Naive thymus-derived CD4-positive, alpha-beta T cell (primary cell): ENCODE data around the gene SYDE2. TPM values are rescaled to one million over a fixed set of nuclear protein-coding genes. Genes with fewer than 3 reads are reported as not detected.

Source experiments
- ATAC-seq: fragments of 150-1000 bp; cut with Tn5 transposase; 2 replicates; pipeline ENCODE4 v1.10.0; 2021; ENCODE audit warnings: mild to moderate bottlenecking, moderate library complexity
- CTCF ChIA-PET: fragments of 350-600 bp; sonication (Branson Sonifier 250); formaldehyde crosslinking; loops from one replicate; lab custom pipeline; 2021; ENCODE audit warnings: antibody characterized with exemption; lab: Charles Lee
- POLR2A ChIA-PET: fragments of 350-600 bp; sonication (Branson Sonifier 250); formaldehyde crosslinking; loops from one replicate; lab custom pipeline; 2021; ENCODE audit warnings: antibody characterized with exemption, inconsistent platforms; lab: Charles Lee
- DNase-seq, 9 donors: peaks; one replicate each; pipeline versions ENCODE4 v3.0.0 to v3.0.0-alpha.2; 2020 to 2022; ENCODE audit warnings: mixed read lengths in 1 of 9
- H3K27ac ChIP-seq: one replicate; pipeline ENCODE4 v1.7.0; 2013; ENCODE audit warnings: mild to moderate bottlenecking, low read depth, low read length, moderate library complexity
- H3K27me3 ChIP-seq, 2 donors: one replicate each; pipeline ENCODE4 v1.7.0; 2013; ENCODE audit warnings: low read length in 2 of 2, mild to moderate bottlenecking in 2 of 2, moderate library complexity in 2 of 2; ENCODE audit not compliant: control insufficient read depth in 2 of 2, insufficient read depth in 2 of 2
- H3K36me3 ChIP-seq, 3 experiments: 1 replicate in 2 of 3; 2 replicates in 1 of 3; pipeline ENCODE4 v1.7.0; 2013; ENCODE audit warnings: low read length in 3 of 3, mild to moderate bottlenecking in 3 of 3, moderate library complexity in 1 of 3; ENCODE audit not compliant: insufficient read depth in 3 of 3, control insufficient read depth in 2 of 3
- H3K4me1 ChIP-seq, 2 donors: one replicate each; pipeline ENCODE4 v1.7.0; 2013; ENCODE audit warnings: low read length in 2 of 2, mild to moderate bottlenecking in 2 of 2, moderate library complexity in 1 of 2; ENCODE audit not compliant: control insufficient read depth in 2 of 2, insufficient read depth in 2 of 2
- H3K4me3 ChIP-seq: 2 replicates; pipeline ENCODE4 v1.7.0; 2013; ENCODE audit warnings: mild to moderate bottlenecking, low read length
- H3K9me3 ChIP-seq, 3 experiments: 1 replicate in 2 of 3; 2 replicates in 1 of 3; pipeline ENCODE4 v1.7.0; 2013; ENCODE audit warnings: low read length in 3 of 3; ENCODE audit not compliant: control insufficient read depth in 2 of 3
- H3K27ac Mint-ChIP-seq, 9 donors: one replicate each; pipeline ENCODE4 v1.8.0; 2020 to 2022; ENCODE audit warnings: mixed read lengths in 9 of 9, mild to moderate bottlenecking in 8 of 9, moderate library complexity in 5 of 9, inconsistent platforms in 2 of 9
- H3K27me3 Mint-ChIP-seq, 5 donors: one replicate each; pipeline ENCODE4 v1.8.0; 2021 to 2022; ENCODE audit warnings: mixed read lengths in 5 of 5, mild to moderate bottlenecking in 1 of 5
- H3K36me3 Mint-ChIP-seq, 5 donors: one replicate each; pipeline ENCODE4 v1.8.0; 2020 to 2022; ENCODE audit warnings: mixed read lengths in 5 of 5, mild to moderate bottlenecking in 3 of 5, inconsistent platforms in 1 of 5
- H3K4me1 Mint-ChIP-seq, 7 donors: one replicate each; pipeline ENCODE4 v1.8.0; 2020 to 2022; ENCODE audit warnings: mixed read lengths in 7 of 7, mild to moderate bottlenecking in 3 of 7, inconsistent platforms in 1 of 7
- H3K4me3 Mint-ChIP-seq, 10 donors: one replicate each; pipeline ENCODE4 v1.8.0; 2020 to 2022; ENCODE audit warnings: mild to moderate bottlenecking in 10 of 10, mixed read lengths in 10 of 10, moderate library complexity in 6 of 10, inconsistent platforms in 2 of 10
- H3K9me3 Mint-ChIP-seq, 11 donors: one replicate each; pipeline ENCODE4 v1.8.0; 2020 to 2022; ENCODE audit warnings: mixed read lengths in 11 of 11, mild to moderate bottlenecking in 4 of 11, inconsistent platforms in 1 of 11, moderate library complexity in 1 of 11
- intact Hi-C, 2 donors: fragments of 100-400 bp; cut with micrococcal nuclease; formaldehyde crosslinking; loops; one replicate each; pipeline ENCODE4 v1.15.1; 2023
- polyA plus RNA-seq, 2 donors: library from polyadenylated mRNA; unstranded; fragments of 300-500 nt; fragmentation: Illumina TruSeq; gene quantifications; one replicate each; pipeline ENCODE4 v1.2.3, GENCODE V29; 2021
- total RNA-seq, 6 experiments: library from RNA in 5 of 6; stranded (reverse) in 5 of 6; gene quantifications; 1 replicate in 5 of 6; 2 replicates in 1 of 6; pipeline ENCODE4 v1.2.3 and lab custom pipeline; 2021 to 2026

SYDE2 gene
- total and polyA plus RNA-seq, 7 experiments from 2014 or later, result 1.2 to 9.1 (median 5.7) TPM

DNA sequence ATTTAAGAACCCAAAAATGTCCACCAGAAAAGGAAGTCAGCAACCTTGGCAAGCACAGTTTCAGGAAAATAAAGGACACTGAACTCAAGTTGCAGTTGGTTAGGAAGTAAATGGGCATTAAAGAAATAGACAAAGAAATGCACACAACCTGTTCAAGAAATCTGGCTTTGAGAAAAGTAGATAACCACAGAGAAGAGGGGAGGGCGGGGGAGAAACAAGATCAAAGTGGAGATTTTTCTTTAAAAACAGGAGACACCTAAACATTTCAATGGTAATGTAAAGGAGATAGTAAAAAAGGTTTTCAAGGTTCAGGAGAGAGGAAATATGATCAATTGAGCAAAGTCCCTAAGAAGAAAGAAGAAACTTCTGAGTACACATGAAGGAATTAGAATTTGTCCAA lies 29.1 kb downstream of the SYDE2 start:
- ChIA-PET POLR2A (no interaction called here), CTCF (no interaction called here)
- DNase-seq, result peak in 4 of 9 donors; percentile 11 to 29 (median 24)
- Histone ChIP-seq H3K27ac (no peak overlapping the region), H3K4me3 (no peak overlapping the region), H3K36me3 (peaks cover 0 to 3% (median 0%) of the 10 kb centered on the region in 3 experiments), H3K27me3 (no peaks in the 10 kb centered on the region), H3K9me3 (no peaks in the 10 kb centered on the region), H3K4me1 (peaks cover 0 to 14% of the 10 kb centered on the region in 2 donors)
- Mint-ChIP-seq H3K27me3 (peaks cover 0 to 2% (median 0%) of the 10 kb centered on the region in 5 donors), H3K9me3 (no peaks in the 10 kb centered on the region), H3K36me3 (peaks cover 0 to 11% (median 4%) of the 10 kb centered on the region in 5 donors), H3K27ac (peak overlapping the region in 5 of 9 donors; percentile 4 to 43 (median 24)), H3K4me1 (peaks cover 7 to 32% (median 21%) of the 10 kb centered on the region in 7 donors), H3K4me3 (peak overlapping the region in 8 of 10 donors; percentile 1 to 50 (median 18))
- ATAC-seq, result no peak
- intact Hi-C loops, result no loop called here

DNA sequence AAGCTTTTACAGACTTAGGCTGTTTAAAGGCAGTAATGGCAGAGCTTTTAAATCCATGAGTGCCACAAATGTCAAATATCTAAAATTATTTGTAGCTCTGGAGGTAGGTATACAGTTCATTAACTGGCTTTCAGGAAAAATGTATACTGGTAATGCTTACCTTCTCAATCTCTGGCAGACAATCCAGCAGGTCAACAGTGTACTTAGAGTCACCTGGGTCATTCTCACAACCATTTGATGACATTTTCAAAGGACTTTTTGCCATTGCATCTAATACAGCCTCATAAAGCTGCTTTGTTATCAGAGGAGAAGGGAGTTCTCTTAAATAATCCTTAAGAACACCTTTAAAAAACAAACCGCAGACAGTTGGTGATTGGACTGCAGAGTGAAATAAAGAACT lies 31.9 kb downstream of the SYDE2 start:
- Mint-ChIP-seq H3K4me1 (peaks cover 7 to 32% (median 21%) of the 10 kb centered on the region in 7 donors), H3K27me3 (peaks cover 0 to 2% (median 0%) of the 10 kb centered on the region in 5 donors), H3K9me3 (no peaks in the 10 kb centered on the region), H3K27ac (no peak overlapping the region), H3K36me3 (peaks cover 0 to 21% (median 18%) of the 10 kb centered on the region in 5 donors), H3K4me3 (no peak overlapping the region)
- Histone ChIP-seq H3K9me3 (no peaks in the 10 kb centered on the region), H3K36me3 (peaks cover 0 to 7% (median 0%) of the 10 kb centered on the region in 3 experiments), H3K4me1 (peaks cover 0 to 14% of the 10 kb centered on the region in 2 donors), H3K27ac (no peak overlapping the region), H3K4me3 (no peak overlapping the region), H3K27me3 (no peaks in the 10 kb centered on the region)
- POLR2A ChIA-PET, result no interaction called here
- ATAC-seq (no peak), DNase-seq (no peak)
- intact Hi-C loops, result no loop called here
- CTCF ChIA-PET, result no interaction called here

DNA sequence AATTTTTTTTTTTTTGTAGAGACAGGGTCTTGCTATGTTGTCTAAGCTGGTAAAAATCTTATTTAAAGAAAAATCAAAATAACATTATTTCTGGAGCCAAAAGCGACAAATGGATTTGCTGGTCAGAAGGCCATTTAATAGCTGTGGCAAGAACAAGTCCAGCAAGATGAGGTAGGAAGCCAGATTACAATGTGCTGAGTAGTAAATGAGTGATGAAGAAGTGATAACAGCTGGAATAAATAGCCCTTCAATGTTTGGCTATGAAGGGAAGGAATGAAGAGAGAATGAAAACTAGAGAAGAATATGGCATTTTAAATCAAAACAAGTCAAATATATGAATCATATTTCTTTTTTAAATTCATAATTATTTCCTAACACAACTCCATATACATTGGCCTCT lies 34.5 kb downstream of the SYDE2 start:
- no peak overlapping the region for H3K27ac ChIP-seq
- Mint-ChIP-seq H3K27me3 (peaks cover 0 to 2% (median 0%) of the 10 kb centered on the region in 5 donors), H3K4me1 (peaks cover 0 to 11% (median 7%) of the 10 kb centered on the region in 7 donors), H3K4me3 (no peak overlapping the region), H3K36me3 (peaks cover 0 to 31% (median 26%) of the 10 kb centered on the region in 5 donors), H3K9me3 (no peaks in the 10 kb centered on the region), H3K27ac (no peak overlapping the region)
- peaks cover 0 to 7% (median 0%) of the 10 kb centered on the region in 3 experiments for H3K36me3 ChIP-seq
- DNase-seq (no peak), ATAC-seq (no peak)
- POLR2A ChIA-PET, result interaction anchor here (1.3 kb wide), 1 partner anchor 34 kb away, joined by 3 read pairs; the partner anchor contains the start of gene SYDE2
- H3K27me3 ChIP-seq, result no peaks in the 10 kb centered on the region
- no peak overlapping the region for H3K4me3 ChIP-seq
- peaks cover 0 to 3% of the 10 kb centered on the region in 2 donors for H3K4me1 ChIP-seq
- H3K9me3 ChIP-seq, result no peaks in the 10 kb centered on the region
- intact Hi-C loops, result no loop called here
- CTCF ChIA-PET, result interaction anchor here (0.6 to 0.7 kb wide), 2 partner anchors 222 to 530 kb away, joined by 3 to 5 read pairs; no protein-coding TSS in a partner anchor

DNA sequence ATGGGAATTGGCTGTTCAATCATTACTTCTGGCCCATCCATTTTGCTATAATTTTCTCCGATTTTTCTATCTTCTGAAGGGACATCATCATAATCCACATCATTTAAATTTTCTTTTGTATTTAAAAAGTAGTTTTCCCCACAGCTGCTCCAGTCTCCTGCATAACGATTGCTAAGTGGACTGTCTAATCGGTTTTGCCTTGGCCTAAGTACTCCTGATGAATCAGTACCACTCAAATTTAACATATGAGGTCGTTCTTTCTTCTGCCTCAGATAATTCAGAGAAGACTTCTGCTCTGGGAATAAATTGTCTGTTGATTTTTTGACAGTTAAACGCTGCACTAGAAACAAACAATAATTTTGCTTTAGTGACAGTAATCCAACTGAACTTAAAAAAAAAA lies 41.9 kb downstream of the SYDE2 start:
- intact Hi-C loops, result no loop called here
- Mint-ChIP-seq H3K4me3 (no peak overlapping the region), H3K36me3 (peaks cover 0 to 15% (median 8%) of the 10 kb centered on the region in 5 donors), H3K4me1 (peaks cover 0 to 4% (median 0%) of the 10 kb centered on the region in 7 donors), H3K9me3 (peaks cover 0 to 1% (median 0%) of the 10 kb centered on the region in 11 donors), H3K27me3 (no peaks in the 10 kb centered on the region), H3K27ac (no peak overlapping the region)
- no peaks in the 10 kb centered on the region for H3K4me1 ChIP-seq
- ChIA-PET POLR2A (no interaction called here), CTCF (no interaction called here)
- H3K36me3 ChIP-seq, result no peaks in the 10 kb centered on the region
- no peaks in the 10 kb centered on the region for H3K9me3 ChIP-seq
- no peak overlapping the region for H3K4me3 ChIP-seq
- ATAC-seq (no peak), DNase-seq (no peak)
- no peak overlapping the region for H3K27ac ChIP-seq
- no peaks in the 10 kb centered on the region for H3K27me3 ChIP-seq

DNA sequence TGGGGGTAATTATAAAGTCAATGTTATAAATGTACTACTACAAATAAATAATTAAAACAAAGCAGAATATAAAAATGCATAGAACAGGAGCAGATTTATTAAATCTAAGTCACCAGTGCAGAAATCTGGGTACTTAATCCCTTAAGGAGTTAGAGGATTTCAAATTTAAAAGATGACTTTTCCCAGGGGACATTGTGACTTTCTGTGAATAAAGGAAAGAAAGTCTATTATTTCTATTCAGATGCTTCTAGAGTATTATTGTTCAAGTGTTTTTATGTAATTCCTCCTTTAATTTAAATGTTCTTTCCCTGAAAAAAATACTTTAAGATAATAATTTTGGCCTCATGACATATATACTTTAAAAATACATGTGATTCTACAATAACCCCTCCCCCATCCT lies 43.4 kb downstream of the SYDE2 start:
- Histone ChIP-seq H3K4me1 (no peaks in the 10 kb centered on the region), H3K9me3 (no peaks in the 10 kb centered on the region), H3K27ac (no peak overlapping the region), H3K36me3 (no peaks in the 10 kb centered on the region), H3K4me3 (no peak overlapping the region), H3K27me3 (no peaks in the 10 kb centered on the region)
- no peak for DNase-seq
- ATAC-seq, result no peak
- Mint-ChIP-seq H3K9me3 (peaks cover 0 to 1% (median 0%) of the 10 kb centered on the region in 11 donors), H3K36me3 (peaks cover 0 to 11% (median 7%) of the 10 kb centered on the region in 5 donors), H3K27ac (no peak overlapping the region), H3K4me3 (no peak overlapping the region), H3K27me3 (no peaks in the 10 kb centered on the region), H3K4me1 (peaks cover 0 to 9% (median 0%) of the 10 kb centered on the region in 7 donors)
- intact Hi-C loops, result no loop called here
- ChIA-PET POLR2A (no interaction called here), CTCF (no interaction called here)

DNA sequence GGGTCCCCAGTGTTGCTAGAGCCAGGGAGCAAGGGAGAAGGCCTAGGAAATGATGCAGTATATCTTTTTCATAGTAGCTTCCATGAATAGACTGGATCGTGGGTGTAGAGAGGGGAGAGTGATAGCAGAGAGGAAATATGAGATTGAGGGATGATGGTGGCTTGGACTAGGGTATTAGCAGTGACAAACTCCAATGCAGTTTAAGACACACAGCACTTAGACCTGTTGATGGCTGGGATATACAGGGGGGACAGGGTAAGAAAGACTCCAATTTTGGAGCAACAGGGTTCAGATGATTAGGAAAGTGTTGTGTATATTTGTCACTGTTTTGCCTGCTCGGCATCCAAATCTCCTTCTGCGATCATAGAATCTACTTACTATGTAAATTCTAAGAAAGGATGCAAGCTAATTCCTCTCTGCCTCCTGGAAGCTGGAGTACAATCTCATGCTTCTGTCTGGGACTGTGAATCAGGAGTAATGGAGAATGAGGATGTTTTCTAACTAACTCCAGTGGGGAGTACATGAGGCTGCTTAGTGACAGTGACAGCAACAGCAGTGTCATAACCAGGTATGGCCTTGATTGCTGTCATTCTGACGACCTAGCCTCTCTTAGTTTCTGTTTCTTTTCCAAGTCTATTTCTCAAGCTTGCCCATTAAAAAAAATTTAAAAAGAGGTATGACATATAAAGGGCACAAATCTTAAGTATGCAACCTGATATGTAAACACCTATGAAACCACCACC lies 47.5 kb downstream of the SYDE2 start:
- H3K36me3 Mint-ChIP-seq, result peaks cover 0 to 3% (median 0%) of the 10 kb centered on the region in 5 donors
- peak overlapping the region in 1 of 9 donors; percentile 7 for H3K27ac Mint-ChIP-seq
- Histone ChIP-seq H3K4me3 (no peak overlapping the region), H3K36me3 (no peaks in the 10 kb centered on the region), H3K27ac (no peak overlapping the region), H3K9me3 (no peaks in the 10 kb centered on the region), H3K27me3 (no peaks in the 10 kb centered on the region), H3K4me1 (no peaks in the 10 kb centered on the region)
- DNase-seq (no peak), ATAC-seq (no peak)
- H3K4me3 Mint-ChIP-seq, result peak overlapping the region in 1 of 10 donors; percentile 4
- intact Hi-C loops, result loop anchor here in 1 of 2 donors (5.0 kb wide), 1 partner anchor 49 kb away; the partner anchor contains the start of gene SYDE2
- CTCF ChIA-PET, result no interaction called here
- POLR2A ChIA-PET, result no interaction called here
- no peaks in the 10 kb centered on the region for H3K27me3 Mint-ChIP-seq
- H3K9me3 Mint-ChIP-seq, result no peaks in the 10 kb centered on the region
- H3K4me1 Mint-ChIP-seq, result peaks cover 0 to 27% (median 0%) of the 10 kb centered on the region in 7 donors
